ENCODE measurements around the gene FIGLA.
A peak's percentile ranks its signal among the peaks of the same experiment; 100 is the strongest.
"Not testable (repeated sequence)": the region's sequence is repeated elsewhere in the genome, so short reads cannot be mapped to it uniquely, and the experiment has no call there.

FIGLA gene

GRCh38 chr2:70808983-70809958 lies 18.8 kb upstream of the FIGLA start:
- DNase-seq (ENCODE audit: low spot score), result no peak

GRCh38 chr2:70807828-70808118 lies 17.3 kb upstream of the FIGLA start:
- DNase-seq (ENCODE audit: low spot score), result no peak

GRCh38 chr2:70807102-70807827 lies 16.8 kb upstream of the FIGLA start:
- no peak for DNase-seq (ENCODE audit: low spot score)

GRCh38 chr2:70806620-70807019 lies 16.2 kb upstream of the FIGLA start:
- DNase-seq (ENCODE audit: low spot score), result no peak

DNA sequence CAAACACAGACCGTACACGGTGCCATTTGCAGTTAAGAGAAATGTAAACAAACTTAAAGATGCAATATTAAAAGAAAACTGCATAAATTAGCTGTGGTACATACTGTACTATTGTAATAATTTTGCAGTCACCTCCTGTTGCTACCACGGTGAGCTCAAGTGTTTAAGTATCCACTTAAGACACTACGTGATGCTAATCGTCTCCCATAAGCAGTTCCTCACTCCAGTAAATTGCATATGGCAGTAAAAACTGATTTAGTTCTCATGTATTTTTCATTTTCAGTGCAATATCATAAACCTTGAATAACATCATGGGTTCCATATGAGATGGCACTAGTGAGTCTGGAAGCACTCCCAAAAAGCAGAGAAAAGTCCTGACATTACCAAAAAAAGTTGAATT lies 15.6 kb upstream of the FIGLA start:
- DNase-seq (ENCODE audit: low spot score), result no peak

- no peak for DNase-seq (ENCODE audit: low spot score)
These were observed 11.3 kb upstream of the FIGLA start for GRCh38 chr2:70801607-70802263.

GRCh38 chr2:70799706-70800105 lies 9.3 kb upstream of the FIGLA start:
- no peak for DNase-seq (ENCODE audit: low spot score)

GRCh38 chr2:70797996-70798395 lies 7.6 kb upstream of the FIGLA start:
- DNase-seq (ENCODE audit: low spot score), result not testable (repeated sequence)

GRCh38 chr2:70797506-70797905 lies 7.1 kb upstream of the FIGLA start:
- DNase-seq (ENCODE audit: low spot score), result no peak

GRCh38 chr2:70796262-70796661 lies 5.8 kb upstream of the FIGLA start:
- DNase-seq (ENCODE audit: low spot score), result no peak

DNA sequence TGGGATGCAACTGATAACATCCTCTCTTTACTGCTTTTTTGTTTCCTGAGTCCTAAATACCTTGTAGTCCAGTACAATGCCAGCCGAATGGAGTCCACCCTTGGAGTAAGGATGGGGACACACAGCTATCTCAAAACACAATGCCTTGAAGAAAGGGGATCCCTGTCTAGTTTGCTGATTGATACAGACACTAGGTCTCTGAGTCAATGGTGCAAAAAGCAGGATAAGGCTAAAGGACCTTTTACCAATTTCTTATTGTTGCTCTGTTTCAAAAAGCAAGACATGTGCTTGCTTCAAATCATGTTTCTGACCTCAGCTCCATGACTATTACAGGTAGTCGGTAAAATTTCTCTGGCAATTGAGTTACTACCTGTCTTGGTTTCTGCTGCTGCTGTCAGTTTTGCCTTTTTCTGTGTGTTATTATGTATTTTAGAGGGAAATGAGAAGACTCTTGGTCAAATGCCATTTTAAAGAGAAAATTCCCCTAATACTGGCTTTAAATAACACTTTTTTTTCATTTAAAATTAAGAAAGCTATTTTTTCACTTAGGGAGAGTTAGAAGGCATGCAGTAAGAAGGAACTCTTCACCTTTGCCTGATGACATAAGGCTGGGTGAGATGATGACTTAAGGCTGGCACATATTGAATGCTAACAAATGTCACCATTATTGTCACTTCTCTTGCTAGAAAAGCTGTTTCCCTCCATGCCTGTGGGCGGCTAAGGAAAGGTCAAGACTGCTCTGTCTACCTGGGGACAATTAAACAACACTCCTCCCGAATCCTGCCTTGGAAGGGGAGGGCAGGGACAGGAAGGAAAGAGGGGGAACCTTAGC lies 4.9 kb upstream of the FIGLA start:
- DNase-seq (ENCODE audit: low spot score), result no peak

DNA sequence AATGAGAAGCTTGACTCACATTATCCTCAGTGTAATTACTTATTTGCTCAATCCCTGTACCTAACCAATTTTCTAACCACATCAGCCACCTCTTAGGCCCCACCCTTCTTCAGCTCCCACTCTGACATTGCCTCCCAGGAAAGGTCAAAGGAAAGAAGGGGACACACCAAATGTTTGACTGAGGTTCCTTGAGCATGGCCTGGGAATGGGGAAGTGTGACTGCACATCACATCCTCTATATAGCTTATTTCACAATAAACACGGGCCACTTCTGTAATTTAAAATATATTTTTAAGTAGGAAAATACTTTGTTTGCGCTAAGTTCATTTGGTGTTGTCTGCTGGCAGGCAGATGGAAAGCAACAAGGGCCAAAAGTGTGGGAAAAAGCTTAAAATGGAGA lies 3.0 kb upstream of the FIGLA start:
- DNase-seq (ENCODE audit: low spot score), result no peak

- DNase-seq (ENCODE audit: low spot score), result peak; percentile 76
These were observed 923 bp downstream of the FIGLA start for GRCh38 chr2:70789304-70790135.

DNA sequence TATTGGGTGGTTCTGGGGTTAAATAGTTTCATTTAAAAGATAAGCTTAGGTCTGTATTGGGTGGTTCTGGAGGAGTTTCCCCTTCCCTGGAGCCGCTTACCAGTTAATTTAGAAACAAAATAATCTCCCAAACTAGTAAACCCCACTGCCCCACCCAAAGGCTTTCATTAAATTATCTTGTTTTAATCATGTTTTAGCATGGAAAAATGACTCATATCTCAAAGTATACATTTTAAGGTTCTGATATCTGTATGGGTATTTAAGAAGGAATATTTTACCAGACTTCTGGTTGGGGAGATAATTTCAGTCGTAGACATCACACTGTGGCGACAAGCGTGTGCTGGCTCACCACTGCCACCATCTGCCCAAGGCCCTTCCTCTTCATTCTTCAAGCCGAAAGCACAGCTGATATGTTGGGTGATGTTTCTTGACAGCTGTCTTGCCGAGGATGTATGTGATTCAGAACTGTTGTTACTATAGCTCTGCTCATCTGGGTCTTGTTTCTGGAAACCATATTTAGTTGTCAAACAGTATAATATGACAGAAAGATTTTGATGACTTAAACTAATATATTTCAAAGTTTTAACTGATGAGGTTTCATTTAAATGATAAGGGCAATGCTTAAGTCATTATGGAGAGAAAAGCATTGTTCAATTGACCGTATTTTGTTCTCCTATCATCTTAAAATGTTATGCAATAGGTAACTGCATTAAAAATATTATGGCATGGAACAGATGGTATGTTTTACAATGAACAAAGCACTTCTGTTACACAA lies 5.1 kb downstream of the FIGLA start:
- peak; percentile 53 for DNase-seq (ENCODE audit: low spot score)

- DNase-seq (ENCODE audit: low spot score), result no peak
These were observed 6.1 kb downstream of the FIGLA start for GRCh38 chr2:70784320-70784719.

DNA sequence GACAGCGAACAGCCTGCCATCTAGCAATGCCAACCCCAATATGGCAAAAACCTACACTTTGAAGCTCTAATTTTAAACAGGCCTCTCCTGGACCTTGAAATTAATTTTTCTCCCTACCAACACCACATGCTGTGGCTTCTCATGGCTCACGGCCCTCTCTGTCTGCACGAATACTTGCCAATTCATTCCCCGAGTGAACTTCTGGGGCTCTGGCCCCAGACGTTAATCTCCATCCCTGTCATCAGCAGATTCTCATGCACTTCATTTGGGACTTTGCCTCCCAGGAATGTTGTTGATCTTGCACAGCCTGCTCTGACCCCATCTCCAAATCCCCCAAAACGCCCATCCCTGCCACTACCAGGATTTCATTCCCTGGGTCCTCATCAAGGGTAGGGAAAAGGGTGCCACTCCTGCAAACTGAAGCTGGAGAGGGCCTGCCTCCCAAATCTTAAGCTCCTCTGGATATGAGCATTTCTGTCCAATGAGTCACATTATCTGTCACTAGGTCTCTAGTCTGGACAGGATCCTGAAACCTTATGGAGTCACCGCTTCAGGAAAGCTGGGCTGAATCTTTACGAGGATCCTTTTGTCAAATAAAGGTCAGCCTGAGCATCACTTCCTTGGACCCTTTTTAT lies 10.4 kb downstream of the FIGLA start:
- peak; percentile 82 for DNase-seq (ENCODE audit: low spot score)

GRCh38 chr2:70779491-70779890 lies 11.0 kb downstream of the FIGLA start:
- DNase-seq (ENCODE audit: low spot score), result no peak

DNA sequence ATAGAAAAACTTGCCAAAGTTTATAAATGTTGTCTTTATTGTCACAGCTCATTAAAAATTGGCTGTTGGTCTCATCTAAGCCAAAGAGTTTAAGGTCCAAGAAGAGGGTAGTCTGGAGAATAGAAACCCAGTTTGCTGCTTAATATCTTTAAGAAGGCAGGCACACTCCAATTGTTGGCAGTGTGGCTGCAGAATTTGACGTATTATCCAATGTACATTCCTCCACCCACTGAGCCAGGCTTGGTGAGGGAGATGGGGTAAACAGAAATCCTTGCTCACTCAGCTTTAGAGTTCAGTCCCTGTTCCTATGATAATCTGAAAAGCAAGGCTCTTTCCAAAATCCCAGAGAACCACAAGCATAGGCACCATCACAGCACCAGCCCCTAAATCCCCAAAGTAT lies 11.8 kb downstream of the FIGLA start:
- DNase-seq (ENCODE audit: low spot score), result no peak

DNA sequence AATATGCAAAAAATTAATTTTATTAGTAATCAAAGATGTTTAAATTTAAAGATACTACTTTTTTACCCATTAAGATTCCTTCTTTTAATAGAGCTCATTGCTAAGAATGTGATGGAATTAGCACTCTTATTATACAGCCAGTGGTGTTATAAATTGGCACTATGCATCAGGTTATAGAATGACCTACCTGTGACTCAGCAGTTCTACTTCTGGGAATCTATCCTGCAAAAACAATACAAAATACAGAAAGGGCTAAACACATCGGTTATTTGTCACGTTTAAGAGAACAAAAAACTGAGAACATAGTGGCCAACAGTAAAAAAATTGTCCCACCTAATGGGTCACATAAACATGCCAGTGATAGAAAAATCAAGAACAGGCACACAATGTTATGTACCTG lies 13.0 kb downstream of the FIGLA start:
- no peak for DNase-seq (ENCODE audit: low spot score)

DNA sequence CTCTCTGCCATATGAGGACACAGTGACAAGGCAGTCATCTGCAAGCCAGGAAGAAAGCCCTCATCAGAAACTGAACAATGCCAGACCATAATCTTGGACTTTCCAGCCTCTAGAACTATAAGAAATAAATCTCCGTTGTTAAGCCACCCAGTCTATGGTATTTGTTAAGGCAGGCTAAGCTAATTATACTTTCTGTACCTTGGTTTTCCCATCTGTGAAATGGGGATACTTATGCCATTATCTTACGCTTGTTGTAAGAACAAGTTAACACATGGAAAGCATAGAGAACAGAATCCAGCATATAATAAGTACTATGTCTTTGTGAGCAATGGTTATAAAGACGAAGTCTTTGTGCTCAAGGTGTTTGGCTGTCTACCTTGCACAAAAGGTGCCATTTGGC lies 14.2 kb downstream of the FIGLA start:
- DNase-seq (ENCODE audit: low spot score), result no peak
